HG02623 (cell line): ENCODE measurements around the gene RBFOX2.
"Not testable (repeated sequence)": the region's sequence is repeated elsewhere in the genome, so short reads cannot be mapped to it uniquely, and the experiment has no call there.

Source experiments
- ATAC-seq: cut with Tn5 transposase; IDR thresholded peaks from one replicate; pipeline ENCODE4 v1.9.1; 2021; ENCODE audit warnings: moderate library complexity; ENCODE audit not compliant: unreplicated experiment

Gene RBFOX2

DNA sequence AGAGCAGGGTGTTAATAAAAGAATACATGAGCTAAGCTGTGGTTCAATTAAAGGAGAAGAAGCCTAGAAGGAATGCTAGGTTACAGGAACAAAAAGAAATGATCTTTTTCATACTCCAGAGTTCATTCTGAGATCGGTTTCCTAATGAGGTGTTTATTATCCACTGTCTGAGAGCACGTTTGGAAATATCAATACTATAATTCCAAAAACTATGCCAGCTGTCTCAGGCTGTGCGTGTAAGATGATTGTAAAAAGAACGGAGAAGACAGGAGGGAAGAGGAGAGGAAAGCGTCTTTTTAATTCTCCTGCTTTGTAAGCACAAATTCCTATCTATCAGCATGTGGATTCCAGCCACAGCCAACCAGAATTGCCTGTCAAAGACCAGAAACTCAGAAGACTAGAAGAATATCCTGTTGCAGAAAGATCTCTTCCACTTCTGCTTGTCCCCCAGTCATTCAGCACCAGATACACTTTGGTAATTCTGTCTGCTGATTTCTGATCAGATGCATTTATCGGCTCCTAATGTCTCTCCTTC, 285.2 kb downstream of the RBFOX2 start:
- no peak for ATAC-seq

DNA sequence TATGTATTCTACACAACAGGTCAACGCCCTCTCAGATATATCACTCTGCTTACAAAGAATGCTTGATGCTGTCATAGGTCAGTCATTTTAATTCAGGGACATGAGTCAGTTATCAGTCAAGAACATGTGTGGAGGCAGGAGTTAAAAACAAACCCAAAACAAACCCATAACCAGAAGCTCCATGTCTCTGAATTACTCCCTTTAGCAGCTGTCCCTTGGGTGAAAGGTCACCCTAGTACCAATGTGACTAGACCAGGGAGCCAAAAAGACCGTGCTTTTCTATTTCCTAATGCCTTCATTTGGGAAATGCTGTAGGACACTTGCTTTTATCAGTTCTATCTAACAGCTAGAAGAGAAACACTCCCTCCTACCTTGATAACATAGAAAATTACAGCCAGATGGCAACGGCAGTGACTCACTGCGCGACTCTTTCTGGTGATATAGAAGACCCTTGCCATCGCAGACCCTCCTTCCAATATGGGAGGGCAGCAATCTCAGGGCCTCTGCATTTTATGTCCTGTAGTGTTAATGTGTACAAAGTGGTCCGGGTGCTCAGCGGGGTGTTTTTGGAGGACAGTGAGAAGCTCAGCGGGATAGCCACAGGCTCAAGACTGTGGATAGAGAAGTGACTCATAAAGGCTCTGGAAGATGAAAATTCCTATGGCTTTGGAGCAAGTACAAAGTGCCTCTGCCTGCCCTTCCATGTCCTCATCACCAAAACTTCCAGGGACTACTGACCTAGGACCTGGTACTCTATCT, 286.1 kb downstream of the RBFOX2 start:
- no peak for ATAC-seq

DNA sequence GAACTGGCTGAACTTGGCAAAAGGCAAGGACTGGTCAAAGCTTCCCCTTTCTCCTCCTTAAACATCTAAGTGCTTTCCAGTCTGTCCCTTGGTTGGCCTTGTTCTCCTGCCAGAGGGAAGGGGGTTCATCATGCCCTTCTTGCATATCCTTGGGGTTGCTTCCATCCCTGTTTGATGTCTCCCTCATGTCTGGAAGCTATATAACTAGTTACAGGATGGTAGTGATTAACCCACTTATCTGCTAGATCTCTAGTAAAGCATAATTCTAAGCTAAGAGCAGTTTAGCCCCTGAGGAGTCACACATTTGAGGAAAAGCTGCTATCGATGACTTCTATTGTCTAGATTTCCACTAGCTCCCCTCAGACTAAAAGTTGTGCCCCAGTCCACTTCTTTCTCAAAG, 288.0 kb downstream of the RBFOX2 start:
- ATAC-seq, result no peak

DNA sequence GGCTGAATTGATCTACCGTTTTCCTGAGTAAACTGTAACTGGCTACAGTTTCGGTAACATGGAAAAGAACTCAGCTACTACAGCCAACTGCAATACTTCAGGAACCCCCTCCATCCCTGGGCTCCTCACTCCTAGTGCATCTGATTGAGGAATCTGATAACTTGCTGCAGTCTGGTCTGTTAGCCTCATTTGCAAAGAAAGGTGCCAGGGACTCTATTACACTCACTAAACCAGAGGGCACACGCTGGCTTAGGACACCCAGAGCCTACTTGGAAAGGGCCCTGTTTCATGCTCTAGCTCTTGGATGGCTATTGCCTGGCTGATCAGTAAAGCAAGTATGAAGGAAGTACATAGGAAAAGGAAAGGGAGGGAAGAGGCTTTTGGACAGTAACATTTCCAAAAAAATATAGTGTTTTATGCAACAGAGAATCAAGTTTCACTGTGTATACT, 288.7 kb downstream of the RBFOX2 start:
- ATAC-seq, result no peak

DNA sequence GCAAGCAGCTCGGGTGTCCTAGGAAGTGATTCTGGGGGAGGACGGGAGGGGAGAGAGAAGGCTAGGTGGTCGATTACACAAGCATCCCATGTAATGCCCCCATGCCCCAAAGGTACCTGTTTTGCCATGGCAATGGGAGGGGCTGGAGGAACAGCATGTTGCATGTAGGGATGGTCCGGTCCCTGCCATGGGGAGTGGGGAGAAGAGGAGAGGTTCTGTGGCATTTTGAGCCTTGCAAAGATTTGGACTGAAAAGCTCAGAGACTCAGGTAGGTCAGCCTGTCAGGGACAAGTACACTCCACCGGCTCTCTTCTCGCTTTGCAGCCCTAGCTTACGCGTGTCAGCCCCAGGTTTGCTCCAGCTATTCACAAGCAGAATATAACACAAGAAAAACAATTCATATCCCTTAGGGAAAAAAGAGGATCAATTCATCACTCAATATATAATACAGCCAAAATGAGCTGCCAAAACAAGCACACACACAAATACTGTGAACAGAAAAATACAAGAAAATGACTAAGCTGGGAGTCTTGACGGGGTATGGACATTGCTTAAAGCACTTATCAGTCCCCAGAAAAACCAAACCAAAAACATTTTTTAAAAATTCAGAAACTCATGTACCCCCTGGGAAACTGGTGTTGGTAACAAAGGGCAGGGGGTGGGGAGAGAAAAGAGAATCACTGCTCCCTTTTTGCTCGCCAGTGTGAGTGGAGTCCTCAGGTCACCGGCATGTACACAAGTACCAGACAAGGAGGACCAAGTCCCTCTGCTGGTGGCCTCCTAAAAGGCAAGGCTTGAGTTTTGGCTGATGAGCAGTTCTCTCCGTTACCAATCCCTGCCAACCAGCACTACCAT, 289.3 kb downstream of the RBFOX2 start:
- no peak for ATAC-seq

DNA sequence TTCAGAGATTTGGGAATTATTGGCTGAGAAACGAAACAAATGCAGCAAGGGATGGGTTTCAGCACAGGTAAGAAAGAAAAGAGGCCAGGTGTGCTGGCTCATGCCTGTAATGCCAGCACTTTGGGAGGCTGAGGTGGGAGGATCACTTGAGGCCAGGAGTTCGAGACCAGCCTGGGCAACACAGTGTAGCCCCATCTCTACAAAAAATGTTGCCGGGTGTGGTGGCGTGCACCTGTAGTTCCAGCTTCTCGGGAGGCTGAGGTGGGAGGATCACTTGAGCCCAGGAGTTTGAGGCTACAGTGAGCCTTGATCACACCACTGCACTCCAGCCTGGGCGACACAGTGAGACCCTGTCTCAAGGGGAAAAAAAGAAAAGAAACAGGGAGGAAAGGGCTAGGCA, 290.7 kb downstream of the RBFOX2 start:
- ATAC-seq, result not testable (repeated sequence)

DNA sequence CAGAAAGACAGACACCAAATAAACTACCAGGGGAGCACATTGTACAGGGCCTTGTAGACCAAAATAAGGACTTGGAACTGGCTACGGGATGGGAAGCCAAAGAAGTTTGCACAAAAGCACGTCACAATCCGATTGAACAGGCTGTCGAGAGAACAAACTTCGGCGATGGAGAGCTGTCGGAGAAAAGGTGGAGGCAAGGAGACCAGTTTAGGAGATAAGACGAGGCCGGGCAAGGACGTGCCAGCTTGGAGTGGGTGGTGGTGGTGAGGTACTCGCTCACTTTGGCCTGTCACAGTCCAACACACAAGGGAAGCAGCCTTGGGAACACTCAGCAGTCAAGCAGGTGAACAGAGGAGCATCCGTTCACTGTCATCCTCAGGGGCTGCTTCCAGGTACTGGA, 291.9 kb downstream of the RBFOX2 start:
- ATAC-seq, result no peak

DNA sequence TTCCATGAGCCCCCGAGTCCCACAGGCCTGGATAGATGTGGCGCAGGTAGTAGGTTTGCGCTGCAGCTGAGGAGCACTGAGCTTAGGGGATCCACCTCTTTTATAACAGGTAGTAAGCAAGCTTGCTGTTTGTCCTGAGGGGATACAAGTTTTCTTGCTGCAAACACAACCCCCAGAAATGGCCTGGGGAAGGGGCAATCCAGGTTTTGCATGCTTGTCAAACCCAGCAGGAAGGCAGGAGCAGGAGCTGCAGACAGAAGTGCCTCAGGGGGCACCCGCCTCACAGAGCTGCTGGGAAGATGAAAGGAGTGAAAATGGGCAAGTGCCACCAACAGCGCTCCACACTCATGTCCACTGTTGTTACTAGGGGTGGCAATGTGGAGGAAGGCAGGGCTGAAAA, 292.5 kb downstream of the RBFOX2 start:
- no peak for ATAC-seq

DNA sequence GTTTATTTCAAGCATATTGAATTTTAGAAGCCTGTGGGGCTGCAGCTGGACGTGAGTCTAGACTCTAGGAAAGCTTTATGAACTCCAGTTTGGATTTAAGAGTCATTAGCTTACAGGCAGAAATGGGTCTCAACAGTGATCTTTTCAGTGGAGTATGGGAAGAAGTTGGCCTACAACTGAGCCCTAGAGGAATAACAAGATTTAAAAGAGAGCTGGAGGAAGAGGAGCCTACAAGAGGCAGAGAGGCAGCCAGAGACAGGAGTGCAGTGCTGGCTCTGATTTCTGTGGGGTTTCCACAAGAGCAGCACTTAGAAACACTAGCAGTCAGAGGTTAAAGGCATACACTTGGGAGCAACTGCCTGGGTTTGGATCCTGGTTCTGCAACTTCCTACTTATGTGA, 293.1 kb downstream of the RBFOX2 start:
- no peak for ATAC-seq

DNA sequence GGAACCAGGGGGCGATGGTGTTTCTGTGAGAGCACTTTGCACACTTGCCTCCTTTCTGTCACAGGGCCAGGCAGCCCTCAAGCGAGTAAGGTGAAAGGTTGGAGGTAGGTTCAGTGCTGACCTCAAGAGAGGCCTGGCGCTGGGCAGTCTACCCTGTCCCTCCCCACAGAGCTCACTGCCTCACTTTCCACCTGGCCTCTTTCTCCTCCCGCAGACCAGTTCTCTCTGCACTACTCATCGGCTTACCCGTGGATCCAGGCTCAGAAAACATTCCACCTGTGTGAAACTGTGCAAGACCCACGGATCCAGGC, 294.2 kb downstream of the RBFOX2 start:
- ATAC-seq, result no peak

DNA sequence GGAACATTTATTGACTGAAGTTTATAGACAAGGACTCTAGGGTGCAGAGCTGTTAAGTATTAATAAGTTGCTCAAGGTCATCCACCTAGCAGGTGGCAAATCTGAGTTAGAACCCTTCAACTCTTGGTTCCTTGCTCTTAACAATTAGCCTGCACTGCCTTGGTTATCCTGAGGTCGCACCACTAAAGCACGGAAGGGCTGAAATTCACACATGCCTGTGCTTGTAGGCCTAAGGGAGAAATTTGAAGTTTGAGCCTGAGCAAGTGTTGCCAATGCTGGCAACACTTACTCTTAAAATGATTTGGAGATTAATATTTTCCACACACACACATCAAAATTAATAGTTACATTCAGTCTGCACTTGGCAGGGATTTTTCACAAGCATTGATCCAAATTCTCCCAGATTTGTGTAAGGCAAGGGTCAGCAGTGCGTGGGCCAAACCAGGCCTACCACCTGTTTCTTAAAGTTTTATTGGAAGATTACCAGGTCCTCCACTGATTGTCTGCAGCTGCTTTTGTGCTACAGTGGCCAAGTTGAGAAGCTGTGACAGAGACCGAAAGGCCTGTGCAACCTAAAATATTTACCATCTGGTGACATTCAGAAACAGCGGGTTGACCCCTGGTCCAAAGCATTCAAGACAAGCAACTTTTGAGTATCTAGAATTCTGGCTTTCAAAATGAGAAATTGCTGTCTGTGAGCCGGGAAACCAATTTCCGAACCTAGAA, 294.7 kb downstream of the RBFOX2 start:
- no peak for ATAC-seq

DNA sequence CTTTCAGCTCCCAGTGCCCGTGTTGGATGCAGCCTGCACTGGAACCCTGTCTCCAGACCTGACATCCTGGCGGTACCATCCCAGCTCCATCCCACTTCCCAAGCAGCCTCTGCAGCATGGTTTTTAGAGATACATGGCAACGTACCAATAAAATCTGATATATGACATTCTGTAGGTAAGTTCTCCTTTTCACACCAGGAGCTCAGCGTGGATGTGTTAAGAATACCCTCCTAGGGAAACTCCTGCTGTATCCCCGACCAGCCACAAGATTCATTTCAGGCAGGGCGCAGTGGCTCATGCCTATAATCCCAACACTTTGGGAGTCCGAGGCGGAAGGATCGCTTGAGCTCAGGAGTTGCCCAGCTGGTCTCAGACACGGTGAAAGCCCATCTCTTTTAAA, 295.6 kb downstream of the RBFOX2 start:
- no peak for ATAC-seq

DNA sequence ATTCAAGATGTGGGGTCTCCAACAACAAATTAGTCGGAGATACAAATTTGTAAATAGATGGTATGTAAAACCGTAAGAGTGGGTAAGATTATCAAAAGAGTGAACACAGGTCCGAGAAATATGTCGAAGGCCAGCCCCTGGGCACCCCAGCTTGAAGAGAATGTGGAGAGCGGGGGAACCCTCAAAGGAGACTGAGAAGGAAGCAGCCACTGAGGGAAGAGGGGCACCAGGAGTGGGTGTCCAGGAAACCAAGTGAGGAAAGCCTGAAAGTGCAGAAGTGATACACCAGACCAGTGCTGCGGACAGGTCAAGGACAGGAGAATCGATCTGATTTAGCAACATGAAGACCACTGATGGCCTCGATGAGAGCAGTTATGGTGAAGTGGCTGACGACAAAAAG, 296.5 kb downstream of the RBFOX2 start:
- ATAC-seq, result no peak

DNA sequence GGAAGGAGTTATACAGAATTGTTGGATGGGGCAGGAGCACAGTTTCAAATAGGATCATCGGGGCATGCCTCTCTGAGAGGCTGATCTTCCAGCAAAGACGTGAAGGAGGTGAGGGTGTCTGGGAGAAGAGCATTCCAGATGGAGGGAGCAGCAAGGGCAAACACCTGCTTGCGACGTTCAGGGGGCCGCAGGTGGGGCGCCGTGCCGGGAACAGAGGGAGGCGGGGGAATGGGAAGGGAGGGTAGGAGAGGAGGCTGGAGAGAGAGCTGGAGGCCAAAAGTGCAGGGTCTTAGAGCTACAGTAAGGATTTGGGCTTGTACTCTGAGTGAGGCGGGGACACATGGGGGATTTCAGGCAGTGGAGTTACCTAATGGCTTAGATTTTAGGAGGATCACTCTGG, 297.3 kb downstream of the RBFOX2 start:
- ATAC-seq, result no peak

DNA sequence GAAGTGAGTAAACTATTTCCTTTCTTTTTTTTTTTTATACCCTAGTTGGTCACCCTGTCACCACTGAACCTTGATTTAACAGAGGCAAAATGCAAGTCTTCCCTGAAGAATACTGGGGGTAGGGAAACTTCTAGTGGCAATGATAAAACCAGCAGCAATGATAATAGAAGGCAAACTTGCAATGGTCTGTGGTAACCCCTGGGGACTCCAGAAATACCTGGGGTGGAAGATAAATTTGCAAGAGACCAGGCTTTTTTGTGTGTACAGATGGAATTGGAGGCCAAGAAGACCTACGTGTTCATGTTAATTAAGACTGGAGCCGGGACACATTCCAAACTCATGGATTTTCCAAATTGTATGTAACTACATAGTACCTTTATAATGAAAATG, 299.3 kb downstream of the RBFOX2 start:
- no peak for ATAC-seq

DNA sequence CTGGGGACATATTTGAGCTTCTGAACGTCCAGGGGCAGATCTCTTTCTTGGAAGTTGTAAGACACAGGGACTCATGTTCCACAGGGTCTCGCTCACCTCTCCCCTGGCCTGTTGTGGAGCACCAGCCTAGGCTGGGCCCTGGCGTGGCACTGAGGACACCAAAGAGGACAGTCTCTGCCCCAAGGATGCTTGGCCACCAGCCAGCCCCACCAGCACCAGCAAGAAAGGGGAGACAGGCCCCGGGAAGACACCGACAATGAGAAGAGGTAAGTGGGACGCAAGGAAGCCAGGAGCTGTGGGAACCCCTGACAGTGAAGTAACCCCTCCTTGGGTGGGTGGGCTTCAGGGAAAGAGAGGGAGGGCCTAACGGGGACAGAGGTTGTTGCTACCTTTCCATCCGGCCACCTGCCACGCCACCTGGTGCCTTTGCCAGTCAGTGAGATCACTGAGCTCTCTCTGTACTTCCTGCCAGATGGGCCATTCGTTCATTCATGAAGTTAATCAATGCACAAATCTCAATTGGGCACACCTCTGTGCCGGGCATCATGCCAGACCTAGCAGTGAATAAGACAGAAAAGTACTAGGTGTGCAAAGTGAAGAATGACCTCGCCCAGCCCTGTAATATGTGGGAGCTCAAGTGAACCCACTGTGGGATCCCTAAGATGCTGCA, 299.9 kb downstream of the RBFOX2 start:
- ATAC-seq, result no peak

DNA sequence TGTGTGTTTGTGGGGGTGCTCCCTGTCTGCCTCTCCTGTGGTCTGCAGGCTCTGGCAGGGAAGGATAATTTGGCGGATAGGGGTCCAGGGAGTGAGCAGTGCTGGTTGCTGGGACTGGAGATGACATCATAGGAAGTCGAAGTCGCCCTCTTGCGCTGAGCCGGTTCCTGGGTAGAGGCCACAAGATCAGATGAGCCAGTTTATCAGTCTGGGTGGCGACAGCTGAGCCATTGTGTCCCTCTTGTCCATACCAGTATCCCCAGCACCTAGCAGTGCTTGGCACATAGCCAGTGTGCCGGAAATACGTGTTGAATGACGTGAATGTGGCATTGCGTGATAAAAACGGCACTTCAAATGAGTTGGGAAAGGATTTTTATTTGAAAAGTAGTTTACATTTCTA, 301.2 kb downstream of the RBFOX2 start:
- ATAC-seq, result no peak

DNA sequence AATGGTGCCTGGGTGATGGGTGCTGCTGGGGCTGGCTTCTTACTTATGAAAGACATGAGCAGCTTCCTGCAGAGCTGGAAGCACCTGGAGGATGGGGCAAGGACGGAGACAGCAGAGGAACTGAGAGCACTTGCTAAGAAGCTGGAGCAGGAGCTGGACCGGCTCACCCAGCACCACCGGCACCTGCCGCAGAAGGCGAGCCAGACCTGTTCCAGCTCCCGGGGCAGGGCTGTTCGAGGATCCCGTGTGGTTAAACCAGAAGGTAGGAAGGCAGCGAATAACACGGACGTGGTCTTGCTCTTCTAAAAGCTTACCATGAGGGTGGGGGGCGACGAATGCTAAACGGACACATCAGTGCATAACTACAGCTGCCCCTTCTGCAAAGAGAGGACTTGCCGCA, 301.7 kb downstream of the RBFOX2 start:
- ATAC-seq, result no peak

DNA sequence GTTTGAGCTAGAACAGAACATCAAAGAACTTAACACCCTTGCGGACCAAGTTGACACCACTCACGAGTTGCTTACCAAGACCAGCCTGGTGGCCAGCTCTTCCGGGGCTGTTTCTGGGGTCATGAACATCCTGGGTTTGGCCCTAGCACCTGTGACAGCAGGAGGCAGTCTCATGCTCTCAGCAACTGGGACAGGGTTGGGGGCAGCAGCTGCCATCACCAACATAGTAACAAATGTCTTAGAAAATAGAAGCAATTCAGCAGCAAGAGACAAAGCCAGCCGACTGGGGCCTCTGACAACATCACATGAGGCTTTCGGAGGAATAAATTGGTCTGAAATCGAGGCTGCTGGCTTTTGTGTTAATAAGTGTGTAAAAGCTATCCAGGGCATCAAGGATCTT, 302.2 kb downstream of the RBFOX2 start:
- no peak for ATAC-seq

DNA sequence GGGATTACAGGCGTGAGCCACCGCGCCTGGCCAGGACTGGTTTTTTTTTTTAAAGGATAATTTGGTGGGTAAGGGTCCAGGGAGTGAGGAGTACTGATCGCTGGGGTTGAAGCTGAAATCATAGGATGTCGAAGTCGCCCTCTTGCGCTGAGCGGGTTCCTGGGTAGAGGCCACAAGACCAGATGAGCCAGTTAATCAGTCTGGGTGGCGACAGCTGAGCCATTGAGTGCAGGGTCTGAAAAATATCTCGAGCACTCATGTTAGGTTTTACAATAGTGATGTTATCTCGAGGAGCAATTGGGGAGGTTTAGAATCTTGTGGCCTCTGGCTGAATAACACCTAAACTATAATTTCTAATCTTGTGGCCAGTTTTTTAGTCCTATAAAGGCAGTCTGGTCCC, 303.1 kb downstream of the RBFOX2 start:
- no peak for ATAC-seq

DNA sequence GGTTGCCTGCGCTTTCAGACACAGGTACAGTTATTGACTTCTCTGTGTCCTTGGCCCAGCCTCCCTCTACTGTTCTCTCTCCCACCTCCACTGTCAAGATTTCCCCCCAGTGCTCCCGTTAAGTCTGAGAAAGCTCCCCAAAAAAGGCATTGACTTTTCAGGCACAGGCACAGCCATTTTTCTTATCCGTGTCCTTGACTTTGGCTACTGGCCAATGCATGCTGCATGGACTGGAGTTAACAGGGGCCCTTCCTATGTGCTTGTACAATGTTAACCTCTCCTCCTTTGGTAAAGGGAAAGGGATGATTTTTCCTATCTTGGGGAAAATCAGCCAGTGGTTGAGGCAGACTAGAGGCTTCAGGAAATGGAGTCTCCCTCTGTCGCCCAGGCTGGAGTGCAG, 306.7 kb downstream of the RBFOX2 start:
- no peak for ATAC-seq
